Measurements from ENCODE around the gene CRIP1. TPM values are rescaled to one million over a fixed set of nuclear protein-coding genes. Genes with fewer than 3 reads are reported as not detected.

CRIP1 gene, protein sequence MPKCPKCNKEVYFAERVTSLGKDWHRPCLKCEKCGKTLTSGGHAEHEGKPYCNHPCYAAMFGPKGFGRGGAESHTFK
- total RNA-seq = 1.3 and 2.5 TPM in 2 replicates

DNA sequence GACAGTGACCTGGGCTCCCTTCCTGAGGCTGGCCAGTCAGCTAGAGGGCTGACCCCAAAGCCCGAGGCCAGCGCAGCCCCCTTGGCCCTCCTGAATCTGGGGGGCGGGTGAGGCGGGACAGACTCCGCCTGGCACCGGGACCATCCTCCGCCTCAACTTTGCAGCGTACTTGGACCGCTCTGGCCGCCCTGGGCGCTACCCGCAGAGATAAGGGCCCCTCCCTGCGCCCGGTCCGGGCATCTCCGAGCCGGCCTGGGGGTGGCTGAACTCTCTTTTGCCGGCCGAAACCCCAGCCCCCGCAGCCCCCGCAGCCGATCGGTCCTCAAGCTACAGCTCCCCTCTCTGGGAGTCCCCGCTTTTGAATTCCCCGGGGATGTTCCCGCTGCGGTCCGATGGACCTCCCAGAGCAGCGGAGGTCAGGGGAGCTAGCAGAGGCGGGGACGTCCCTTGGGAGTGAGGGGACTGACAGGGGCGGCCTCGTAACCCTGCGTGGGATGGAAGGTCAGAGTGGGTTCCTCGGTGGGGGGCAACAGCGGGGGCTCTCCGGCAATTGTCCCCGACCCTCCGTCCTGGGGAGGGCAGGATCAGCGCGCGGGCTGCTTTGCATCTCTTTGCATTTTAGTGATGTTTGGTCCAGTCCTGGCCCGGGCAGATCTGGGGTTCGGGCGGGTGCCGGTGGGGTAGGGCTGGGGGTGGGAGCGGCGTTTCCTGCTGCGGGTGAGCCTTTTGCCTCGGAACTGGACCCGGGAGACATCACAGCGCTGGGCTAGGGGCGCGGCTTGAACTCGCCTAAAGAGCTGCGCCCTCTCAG, at the start of gene CRIP1:
TSS of gene CRIP1 (plus strand) at position 724 of the 811 bp plus-strand sequence. CDS start 374 bp downstream, outside the sequence.

DNA sequence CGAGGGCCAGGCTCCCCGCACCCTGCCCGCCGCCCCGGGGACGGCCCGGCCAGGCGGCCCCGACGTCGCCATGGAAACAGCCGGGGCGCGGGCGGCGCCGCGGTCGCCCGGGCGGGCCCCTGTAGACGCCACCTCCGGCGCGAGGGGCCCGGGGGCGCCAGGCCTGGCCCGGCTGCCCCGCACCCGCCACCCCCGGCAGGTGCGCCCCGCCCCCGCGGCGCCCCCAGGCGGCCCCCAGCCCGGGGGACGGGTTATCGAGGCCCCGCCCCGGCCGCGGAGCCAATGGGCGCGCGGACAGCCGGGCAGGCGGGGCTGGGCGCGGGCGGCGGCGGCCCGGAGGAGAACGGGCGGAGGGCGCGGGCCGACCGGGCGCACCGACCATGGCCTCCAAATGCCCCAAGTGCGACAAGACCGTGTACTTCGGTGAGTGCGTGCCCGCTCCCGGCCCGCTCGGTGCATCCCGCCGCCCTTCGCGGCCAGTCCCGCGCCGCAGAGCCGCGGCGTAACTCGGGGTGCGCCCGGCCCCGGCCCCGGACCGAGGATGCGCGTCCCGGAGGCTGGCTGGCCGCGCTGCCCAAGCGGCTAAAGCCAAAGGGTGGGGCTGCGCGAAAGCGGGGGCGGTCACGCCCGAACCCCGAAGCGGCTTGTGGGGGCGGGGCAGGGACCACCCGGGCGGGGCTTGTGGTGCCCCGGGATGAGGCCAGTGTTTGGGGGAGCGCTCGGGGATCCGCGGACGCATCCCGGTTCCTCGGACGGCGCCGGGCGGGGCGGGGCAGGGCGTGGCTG, 12.0 kb upstream of the CRIP1 start, which contains the start of gene CRIP2:
TSS of gene CRIP2 (plus strand) at position 339 of the 786 bp plus-strand sequence. CDS start at position 381, 42 bp downstream.

DNA sequence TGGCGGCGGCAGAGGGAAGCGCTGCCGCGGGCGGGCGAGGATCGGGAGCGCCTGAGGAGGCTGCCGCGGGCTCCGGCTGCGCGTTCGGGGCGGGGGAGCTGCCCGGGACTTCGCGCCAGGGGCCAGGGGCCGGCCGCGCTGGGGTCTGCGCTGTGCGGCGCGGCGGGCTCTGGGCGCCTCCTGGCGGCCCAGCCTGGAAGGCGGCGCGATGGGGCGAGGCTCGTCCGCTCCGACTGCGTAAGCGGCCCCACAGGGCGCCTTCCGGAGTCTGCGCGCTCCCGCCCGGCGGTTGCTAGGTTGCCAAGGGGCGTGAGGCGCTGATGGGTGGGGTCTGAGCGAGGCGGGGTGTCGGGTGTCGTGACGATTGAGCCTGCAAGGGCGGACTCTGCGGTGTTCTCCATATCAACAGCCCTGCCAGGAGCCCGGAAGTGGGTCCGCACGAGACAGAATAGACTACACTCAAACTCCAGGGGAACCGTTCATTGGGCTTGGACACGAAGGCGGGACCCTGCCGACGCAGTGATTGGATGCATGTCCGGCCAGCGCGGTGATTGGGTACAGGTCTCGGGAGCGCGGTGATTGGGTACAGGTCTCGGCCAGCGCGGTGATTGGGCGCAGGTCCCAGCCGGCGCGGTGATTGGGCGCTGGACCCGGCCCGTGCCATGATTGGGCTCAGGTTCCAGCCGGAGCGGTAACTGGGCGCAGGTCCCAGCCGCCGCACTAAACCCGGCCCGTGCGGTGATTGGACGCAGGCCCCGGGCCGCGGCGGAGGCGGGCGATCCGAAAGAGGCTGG, 4.1 kb downstream of the CRIP1 start, which contains the start of gene TEDC1:
TSS of gene TEDC1 (plus strand) at position 675 of the 794 bp plus-strand sequence. CDS start 130 bp downstream, outside the sequence.

DNA sequence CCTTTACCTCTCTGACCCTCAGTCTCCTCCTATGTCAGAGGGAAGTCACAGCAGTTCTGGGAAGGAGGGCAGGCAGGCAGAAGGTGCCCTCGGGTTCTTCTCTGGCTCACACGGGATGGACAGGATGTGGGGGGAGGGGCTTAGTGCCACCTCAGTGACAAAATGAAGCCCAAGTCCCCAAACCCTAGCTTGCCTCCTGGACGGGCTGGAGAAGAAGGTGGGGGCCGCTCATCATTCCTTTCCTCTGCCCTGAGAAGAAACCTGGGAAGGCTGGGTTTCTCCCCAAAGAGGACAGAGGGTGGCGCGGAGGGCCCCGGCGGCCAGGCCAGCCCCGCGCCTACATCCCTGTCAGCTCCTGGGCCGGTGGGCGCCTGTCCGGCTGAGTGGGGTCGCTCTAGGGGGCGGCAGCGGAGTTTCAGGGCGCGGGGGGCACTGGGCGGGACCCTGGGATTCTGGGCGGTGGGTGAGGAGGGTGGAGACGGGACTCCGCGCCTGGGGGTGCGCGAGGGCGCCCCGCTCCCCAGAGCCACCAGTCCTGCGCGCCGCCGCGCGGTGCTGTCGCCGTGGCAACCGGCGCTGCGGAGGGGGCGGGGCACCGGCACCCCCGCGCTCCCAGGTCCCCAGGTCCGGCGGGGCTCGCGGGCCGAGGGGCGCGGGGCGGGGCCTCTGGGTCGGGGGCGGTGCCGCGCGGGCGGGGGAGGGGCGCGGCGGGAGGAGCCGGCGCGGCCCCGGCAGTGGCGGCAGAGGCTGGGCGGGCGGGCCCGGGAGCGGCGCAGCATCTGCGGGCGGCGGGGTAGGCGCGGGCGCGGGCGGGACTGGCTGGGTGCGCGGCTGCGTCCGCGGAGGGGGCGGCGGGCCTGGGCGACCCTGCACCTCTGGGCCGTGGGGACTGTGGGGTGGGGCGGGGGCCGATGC, 39.4 kb downstream of the CRIP1 start, which contains the start of gene TMEM121:
TSS of gene TMEM121 (plus strand) at position 723 of the 915 bp plus-strand sequence. CDS start 2,252 bp downstream, outside the sequence.

Other genes starting within 250 kb of the CRIP1 start
- 57.5 and 64.8 TPM in 2 replicates for gene BTBD6, start 238.4 kb upstream of the CRIP1 start, total RNA-seq
- 45.1 and 53.8 TPM in 2 replicates for gene BRF1, start 185.9 kb upstream of the CRIP1 start, total RNA-seq
- gene PACS2, start 172.1 kb upstream of the CRIP1 start, total RNA-seq = 52.7 and 83.0 TPM in 2 replicates
- gene TEX22, start 88.3 kb upstream of the CRIP1 start, total RNA-seq = 0.44 and 0.50 TPM in 2 replicates
- 31.4 and 51.4 TPM in 2 replicates for gene MTA1, start 67.1 kb upstream of the CRIP1 start, total RNA-seq
- 59.5 and 67.5 TPM in 2 replicates for gene CRIP2, start 12.1 kb upstream of the CRIP1 start, total RNA-seq
- gene TEDC1, start 4.4 kb downstream of the CRIP1 start, total RNA-seq = 2.8 and 9.3 TPM in 2 replicates
- gene TMEM121, start 39.7 kb downstream of the CRIP1 start, total RNA-seq = 6.3 and 13.2 TPM in 2 replicates

Measured in smooth muscle cell of trachea (primary cell).